ENCODE measurements around the gene SAMD11. TPM values are rescaled to one million over a fixed set of nuclear protein-coding genes. Genes with fewer than 3 reads are reported as not detected.

Gene SAMD11
- polyA plus RNA-seq, 5 donors: 23.2 to 66.4 (median 32.9) TPM

DNA sequence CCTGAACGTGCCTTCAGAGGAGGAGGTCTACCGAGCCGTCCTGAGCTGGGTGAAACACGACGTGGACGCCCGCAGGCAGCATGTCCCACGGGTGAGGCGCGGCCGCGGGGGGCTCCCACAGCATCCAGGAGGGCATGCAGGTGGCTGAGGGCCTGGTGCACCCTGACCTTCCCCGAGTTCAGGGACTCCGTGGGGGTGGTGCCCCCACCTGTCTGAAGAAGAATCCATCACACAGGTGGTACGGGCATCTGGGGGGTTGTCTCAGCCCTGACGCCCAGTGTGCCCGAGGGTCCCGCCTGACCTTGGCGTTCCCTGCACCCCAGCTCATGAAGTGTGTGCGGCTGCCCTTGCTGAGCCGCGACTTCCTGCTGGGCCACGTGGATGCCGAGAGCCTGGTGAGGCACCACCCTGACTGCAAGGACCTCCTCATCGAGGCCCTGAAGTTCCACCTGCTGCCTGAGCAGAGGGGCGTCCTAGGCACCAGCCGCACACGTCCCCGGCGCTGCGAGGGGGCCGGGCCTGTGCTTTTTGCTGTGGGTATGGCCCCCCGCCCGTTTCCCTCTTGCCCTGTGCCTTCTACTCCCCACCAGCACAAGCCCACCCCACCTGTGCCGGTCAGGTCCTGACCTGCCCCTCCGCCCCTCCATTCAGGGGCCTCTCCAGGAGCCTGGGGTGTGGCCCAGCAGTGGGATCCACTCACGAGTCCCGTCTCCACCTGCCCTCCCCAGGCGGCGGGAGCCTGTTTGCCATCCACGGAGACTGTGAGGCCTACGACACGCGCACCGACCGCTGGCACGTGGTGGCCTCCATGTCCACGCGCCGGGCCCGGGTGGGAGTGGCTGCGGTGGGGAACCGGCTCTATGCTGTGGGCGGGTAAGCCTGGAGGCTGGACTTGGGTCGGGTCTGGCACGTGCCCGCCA lies 38.9 kb downstream of the SAMD11 start:
- no peak for DNase-seq

DNA sequence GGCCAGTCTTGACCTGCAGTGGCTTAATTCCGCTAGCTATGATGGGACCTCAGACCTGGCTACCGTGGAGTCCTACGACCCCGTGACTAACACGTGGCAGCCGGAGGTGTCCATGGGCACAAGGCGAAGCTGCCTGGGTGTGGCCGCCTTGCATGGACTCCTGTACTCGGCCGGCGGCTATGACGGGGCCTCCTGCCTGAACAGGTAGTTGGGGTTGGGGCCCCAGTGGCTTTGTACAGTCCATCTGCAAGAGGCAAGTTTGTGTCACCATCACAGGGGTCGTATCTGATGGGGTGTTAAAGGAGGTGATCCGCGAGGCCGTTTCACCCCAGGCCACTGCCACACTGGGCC lies 39.6 kb downstream of the SAMD11 start:
- no peak for DNase-seq

DNA sequence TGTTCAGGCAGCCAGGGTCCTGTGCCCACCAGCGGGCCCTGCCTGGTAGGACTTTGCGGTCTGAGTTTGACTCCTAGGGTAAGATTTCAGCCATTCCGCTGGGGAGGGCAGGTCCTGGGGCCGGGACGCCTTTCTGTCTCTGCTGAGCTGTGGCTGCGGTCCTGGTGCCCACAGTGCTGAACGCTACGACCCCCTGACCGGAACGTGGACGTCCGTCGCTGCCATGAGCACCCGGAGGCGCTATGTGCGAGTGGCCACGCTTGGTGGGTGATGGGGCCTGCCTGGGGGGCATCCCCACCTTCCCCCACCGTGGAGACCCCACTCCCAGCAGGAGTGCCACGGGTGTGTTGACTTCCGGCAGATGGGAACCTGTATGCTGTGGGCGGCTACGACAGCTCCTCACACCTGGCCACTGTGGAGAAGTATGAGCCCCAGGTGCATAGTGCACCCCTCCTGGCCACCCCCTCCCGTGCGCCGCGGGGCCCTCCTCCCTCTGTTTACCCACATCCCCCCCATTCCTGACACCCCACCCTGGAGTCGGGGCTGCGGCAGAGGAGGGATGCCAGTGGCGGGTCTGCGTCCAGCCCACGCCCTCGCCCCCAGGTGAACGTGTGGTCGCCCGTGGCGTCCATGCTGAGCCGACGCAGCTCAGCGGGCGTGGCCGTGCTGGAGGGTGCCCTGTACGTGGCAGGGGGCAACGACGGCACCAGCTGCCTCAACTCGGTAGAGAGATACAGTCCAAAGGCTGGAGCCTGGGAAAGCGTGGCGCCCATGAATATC lies 40.2 kb downstream of the SAMD11 start:
- DNase-seq: no peak

DNA sequence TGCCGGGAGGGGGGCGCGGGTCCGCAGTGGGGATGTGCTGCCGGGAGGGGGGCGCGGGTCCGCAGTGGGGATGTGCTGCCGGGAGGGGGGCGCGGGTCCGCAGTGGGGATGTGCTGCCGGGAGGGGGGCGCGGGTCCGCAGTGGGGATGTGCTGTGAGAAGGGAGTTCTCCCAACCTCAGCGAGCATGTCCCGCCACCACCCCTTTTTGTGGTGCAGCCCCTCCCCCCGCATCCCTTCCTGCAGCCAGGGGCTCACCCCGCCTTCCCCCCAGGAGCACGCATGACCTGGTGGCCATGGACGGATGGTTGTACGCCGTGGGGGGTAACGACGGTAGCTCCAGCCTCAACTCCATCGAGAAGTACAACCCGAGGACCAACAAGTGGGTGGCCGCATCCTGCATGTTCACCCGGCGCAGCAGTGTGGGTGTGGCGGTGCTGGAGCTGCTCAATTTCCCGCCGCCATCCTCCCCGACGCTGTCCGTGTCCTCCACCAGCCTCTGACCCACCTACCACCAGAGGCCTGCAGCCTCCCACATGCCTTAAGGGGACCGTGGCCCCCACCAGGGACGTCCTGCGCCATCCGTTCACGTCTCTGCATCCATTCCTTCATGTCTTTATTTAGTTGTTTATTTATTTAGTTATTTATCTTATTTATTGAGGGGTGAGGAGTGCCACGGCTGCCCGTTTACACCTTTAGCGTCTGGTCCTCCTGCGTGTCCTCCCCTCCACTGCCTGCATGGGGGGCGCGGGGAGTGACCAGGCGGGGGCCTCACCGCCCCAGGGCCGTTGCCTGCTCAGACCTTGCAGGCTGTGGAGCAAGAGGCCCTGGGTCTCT lies 41.2 kb downstream of the SAMD11 start:
- no peak for DNase-seq

DNA sequence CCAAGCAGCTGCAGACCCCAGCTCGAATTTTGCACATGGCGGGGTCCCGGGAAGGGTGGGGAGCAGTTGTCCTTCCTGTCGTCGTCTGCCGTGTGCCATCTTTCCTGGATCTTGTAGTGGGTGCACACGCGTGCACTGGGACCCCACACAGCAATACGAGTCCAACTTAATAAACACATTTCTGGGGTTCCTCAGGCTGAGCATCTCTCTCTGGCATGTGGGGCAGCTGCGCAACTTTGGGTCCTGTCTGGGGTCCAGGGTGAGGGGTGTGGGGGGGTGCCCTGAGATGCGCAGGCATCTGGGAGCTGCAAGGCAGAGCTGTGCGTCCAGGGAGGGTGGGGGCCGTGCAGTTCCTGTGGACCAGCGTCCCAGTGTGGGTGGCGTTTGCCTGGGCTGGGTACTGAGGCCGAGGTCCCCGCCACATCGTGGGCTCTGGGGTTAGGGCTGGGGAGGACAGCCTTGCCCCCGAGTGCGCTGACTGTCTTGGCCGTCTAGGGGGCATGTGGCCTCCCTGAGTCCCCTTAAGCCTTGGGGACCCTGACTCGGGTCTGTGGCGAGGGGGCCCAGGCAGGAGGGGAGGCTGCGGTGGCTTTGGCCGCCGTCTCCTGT lies 41.9 kb downstream of the SAMD11 start:
- DNase-seq: no peak

DNA sequence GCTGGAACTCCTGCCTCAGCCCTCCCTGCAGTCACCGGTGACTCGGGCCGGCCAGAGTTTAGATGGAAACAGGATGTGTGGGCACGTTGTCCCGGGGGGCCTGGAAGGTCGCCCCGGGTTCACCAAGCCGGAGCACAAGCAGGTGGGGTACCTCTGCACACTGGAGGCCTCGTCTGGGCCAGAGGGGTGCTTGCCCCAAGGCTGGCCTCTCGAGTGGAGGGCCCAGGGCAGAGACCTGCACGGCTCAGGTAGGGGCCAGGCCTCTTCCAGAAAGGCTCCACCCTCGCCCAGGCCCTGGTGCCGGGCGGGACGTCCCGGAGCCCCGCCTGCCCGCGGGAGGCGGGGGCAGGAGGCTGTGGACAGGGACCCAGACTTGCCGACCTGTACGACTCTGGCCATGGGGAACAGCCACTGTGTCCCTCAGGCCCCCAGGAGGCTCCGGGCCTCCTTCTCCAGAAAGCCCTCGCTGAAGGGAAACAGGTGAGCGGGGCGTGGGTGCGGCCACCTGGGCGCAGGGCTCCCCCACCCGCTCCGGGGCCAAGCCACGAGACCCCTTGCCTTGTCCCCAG lies 42.5 kb downstream of the SAMD11 start, which contains the start of gene PLEKHN1:
Gene PLEKHN1 (plus strand): TSS at position 348 of the 569 bp plus-strand sequence. CDS start 50 bp downstream, at position 398.
- DNase-seq: no peak

DNA sequence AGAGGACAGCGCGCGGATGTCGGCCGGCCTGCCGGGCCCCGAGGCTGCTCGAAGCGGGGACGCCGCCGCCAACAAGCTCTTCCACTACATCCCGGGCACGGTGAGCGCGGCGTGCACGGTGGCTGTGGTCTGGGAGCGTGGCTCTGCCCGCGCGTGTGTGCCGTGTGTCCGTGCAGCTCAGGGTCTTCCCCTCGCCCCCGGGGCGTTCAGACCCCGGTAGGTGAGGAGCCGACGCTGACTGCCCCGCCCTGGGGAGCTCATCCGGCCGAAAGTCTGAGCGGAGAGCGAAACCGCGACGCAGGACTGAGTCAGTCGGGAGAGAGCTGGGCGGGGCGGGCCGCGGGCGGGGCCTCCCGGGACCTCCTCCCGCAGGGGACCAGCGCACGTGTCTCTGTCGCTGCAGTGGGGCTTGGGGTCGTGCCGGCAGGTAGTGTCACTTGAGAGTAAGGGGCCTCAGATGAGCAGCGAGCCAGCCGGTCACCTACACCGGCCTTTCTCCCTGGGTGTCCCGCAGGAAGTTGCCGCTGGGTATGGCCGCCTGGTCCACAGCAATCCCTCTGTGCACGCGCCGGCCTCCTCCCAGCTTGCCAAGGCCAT lies 43.1 kb downstream of the SAMD11 start:
- peak; percentile 32 to 34 for DNase-seq

DNA sequence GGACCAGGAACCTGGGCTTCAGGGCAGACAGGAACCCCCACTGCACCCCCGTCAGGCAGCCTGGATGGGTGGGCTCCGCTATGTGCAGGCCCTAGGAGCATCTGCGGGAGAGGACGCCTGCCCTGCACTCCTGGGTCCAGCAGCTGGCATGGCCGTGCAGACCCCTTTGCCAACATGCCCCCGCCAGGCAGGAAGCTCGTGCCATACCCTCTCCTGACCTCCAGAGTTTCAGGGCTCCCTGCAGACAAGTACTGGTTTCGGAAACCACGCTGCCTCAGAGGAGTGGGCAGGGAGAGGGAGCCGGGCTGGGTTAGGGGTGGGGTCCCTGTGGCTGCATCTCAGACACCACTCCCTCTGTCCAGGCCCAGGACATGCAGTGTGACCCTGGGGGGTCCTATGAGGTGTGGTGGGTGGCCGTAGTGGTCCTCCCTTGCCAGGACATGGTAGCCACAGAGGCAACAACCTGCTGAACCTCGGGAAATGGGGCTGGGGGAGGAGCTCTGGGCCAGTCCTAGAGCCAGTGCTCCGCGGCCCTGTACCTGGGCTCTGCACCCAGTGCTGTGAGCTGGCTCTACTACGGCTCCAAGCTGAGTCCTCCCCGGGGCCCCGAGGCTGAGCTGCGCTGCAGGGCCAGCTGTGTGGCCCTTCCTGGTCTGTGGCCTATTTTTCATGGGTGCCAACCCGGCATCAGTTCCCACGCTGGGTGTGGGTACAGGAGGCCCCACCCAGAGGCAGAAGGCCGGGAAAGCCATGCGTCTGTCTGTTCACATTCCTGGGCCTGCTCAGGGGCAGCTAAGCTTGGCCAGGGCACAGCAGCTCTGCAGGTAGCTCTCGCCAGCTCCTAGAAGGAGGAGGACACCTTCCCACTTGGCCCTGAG lies 44.0 kb downstream of the SAMD11 start:
- no peak for DNase-seq

DNA sequence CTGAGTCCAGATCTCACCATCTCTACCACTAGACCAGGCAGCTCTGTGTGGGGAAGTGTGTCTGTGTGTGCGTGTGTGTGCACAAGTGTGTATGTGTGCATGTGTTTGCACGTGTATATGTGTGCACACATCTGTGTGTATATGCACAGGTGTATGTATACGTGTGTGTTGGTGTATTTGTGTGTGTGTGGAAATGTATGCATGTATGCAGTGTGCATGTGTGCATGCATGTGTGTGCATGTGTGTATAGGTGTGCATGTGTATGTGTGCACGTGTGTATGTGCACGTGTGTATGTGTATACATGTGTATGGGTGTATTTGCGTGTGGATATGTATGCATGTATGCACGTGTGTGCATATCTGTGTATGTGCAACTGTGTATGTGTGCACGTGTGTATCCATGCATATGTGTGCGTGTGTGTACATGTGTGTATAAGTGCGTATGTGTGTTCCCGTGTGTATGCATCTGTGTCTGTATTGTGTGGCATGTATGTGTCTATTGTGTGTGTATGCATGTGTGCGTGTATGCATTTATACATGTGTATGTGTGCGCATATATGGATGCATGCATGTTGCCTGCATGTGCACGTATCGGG lies 45.6 kb downstream of the SAMD11 start:
- no peak for DNase-seq

DNA sequence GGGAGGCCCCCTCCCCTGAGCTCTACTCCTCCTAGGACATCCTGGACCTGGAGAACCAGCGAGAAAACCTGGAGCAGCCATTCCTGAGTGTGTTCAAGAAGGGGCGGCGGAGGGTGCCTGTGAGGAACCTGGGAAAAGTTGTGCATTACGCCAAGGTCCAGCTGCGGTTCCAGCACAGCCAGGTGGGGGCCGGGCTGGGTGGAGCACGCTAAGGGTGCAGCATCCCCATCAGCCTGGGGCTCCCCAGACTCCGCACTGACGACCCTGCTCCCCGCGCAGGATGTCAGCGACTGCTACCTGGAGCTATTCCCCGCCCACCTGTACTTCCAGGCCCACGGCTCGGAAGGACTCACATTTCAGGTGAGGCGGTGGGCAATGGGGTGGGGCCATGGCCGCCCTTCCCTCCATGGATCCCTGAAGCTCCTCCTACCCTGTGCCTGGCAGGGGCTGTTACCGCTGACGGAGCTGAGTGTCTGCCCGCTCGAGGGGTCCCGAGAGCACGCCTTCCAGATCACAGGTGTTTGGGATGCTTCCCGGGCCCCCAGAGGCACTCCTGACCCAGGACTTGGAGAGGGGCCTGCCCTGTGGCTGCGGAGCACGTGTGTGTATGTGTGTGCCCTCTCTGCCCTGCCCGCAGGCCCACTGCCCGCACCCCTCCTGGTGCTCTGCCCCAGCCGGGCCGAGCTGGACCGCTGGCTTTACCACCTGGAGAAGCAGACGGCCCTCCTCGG lies 46.7 kb downstream of the SAMD11 start:
- no peak for DNase-seq

DNA sequence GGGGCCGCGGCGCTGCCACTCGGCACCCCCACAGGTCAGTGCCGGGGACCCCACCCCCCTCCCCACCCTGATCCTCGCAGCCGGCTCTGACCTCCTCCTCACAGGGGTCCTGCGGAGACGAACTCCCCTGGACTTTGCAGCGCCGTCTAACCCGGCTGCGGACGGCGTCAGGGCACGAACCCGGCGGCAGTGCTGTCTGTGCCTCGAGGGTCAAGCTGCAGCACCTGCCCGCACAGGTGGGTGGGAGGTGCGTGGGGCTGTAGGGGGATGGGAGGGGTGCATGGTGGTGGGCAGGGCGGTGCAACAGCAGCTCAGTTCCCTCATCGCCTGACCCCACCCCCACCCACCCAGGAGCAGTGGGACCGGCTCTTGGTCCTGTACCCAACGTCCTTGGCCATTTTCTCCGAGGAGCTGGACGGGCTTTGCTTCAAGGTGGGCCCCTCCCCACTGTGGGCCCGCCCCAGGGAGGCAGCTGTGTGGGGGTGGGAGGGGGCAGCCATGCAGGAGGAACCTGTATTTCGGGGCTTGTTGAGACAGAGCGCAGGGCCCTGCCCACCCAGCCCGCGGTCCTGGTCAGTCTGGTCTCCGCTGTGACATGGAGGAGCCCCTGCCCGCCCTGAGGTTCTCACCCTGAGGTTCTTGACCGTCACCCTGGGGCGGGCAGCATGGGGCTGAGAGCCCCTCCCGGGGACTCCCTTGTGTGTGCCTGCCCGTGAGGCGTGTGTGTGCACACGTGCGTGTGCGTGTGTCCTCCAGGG lies 47.4 kb downstream of the SAMD11 start:
- no peak for DNase-seq

DNA sequence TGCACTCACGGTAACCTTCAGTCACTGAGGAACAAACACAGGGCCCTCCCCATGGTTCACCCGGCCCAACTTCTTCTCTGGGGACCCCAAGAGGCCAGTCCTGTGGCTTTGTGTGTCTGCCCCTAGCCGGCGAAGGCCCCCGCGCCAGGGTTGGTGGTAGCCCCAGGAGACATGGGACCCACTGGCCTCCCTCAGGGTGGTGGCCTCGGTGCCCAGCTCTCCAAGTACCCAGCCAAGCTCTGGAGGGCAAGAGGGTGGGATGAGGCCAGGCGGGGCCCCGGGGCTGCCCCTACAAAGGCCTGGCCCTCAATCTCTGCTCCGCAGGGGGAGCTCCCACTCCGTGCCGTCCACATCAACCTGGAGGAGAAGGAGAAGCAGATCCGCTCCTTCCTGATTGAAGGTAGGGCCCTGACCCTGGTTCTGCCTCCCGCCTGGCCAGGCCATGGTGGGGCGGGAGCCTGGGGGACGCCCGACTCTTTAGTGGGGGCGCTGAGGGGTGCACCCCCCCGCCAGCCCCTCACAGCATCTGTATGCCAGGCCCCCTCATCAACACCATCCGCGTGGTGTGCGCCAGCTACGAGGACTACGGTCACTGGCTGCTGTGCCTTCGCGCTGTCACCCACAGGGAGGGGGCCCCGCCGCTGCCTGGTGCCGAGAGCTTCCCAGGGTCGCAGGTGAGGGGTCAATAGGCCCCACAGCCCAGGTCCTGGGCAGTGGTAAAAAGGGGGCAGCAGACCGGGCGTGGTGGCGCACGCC lies 48.2 kb downstream of the SAMD11 start:
- DNase-seq: no peak

DNA sequence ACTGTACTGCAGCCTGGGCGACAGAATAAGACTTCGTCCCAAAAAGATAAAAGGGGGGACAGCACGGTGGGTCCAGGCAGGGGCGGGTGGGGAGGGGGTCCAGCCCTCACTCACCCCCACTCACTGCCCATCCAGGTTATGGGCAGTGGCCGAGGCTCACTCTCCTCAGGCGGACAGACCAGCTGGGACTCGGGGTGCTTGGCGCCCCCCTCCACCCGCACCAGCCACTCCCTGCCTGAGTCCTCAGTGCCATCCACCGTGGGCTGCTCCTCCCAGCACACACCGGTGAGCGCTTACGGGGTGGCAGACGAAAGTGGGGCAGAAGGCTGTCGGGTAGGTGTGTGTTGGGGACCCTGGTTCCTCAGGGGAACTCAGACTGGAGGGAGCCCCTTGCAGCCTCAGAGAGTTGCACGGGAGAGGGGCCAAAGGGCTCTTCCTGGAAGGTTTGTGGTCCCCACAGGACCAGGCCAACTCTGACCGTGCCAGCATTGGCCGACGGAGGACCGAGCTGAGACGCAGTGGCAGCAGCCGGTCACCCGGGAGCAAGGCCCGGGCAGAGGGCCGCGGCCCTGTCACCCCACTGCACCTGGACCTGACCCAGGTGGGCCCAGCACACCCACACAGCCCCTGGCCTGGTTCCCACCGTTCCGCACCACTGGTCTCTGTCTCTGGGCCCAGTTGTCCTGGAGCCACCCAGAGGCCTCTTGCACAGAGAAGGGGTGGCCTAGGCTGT lies 49.2 kb downstream of the SAMD11 start:
- no peak for DNase-seq

DNA sequence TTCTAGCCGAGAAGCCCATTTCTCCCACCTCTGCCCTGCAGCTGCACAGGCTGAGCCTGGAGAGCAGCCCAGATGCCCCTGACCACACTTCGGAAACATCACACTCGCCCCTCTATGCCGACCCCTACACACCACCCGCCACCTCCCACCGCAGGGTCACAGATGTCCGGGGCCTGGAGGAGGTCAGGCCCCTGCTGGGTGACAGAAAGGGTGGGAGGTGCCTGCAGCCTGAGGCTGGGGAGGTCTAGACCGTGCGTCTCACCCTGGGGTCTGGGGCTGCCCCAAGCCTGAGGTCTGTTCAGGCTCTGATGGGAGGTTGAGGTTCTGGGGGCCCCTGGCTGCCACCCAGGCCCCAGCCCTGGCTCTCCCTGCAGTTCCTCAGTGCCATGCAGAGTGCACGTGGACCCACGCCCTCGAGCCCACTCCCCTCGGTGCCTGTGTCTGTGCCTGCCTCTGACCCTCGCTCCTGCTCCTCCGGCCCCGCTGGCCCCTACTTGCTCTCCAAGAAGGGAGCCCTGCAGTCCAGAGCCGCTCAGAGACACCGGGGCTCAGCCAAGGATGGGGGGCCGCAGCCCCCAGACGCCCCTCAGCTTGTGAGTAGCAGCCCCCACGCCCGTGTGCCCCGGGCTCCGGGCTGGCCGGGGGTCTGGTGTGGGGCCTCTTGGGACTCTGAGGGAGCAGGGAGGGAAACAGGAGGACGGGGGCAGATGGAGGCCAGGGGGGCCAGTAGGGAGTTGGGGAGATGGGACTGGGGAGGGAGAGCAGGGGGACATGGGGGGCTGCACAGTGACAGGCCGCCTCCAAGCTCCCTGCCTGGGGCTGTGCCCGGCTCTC lies 50.0 kb downstream of the SAMD11 start:
- DNase-seq: no peak

DNA sequence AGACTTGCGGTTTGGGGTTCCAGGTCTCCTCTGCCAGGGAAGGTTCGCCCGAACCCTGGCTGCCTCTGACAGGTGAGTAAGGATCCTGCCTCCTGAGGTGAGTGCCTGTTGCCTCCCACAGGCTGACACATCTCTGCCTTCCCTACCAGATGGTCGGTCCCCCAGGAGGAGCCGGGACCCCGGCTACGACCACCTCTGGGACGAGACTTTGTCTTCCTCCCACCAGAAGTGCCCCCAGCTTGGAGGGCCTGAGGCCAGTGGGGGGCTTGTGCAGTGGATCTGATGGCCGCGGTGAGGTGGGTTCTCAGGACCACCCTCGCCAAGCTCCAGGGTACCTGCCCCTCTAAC lies 50.5 kb downstream of the SAMD11 start:
- DNase-seq: no peak
